ENCODE measurements around the gene FOCAD.

FOCAD gene

GRCh38 chr9:20689833-20690232 lies 5.8 kb downstream of the FOCAD start:
- no peak overlapping the region for H3K9ac ChIP-seq
- no peak overlapping the region for H3K4me2 ChIP-seq (ENCODE audit: low read length)
- no peaks in the 10 kb centered on the region for H3K9me3 ChIP-seq (ENCODE audit: control insufficient read depth, low read length)
- no peaks in the 10 kb centered on the region for H3K27me3 ChIP-seq (ENCODE audit: control insufficient read depth, insufficient read depth, low read length)
- no peak overlapping the region for H3K27ac ChIP-seq
- no peak for TF ChIP-seq CTCF (IDR thresholded peaks at IDR 0.05)
- no peaks in the 10 kb centered on the region for H3K4me1 ChIP-seq
- no peak overlapping the region for H2AFZ ChIP-seq
- no peak overlapping the region for H3K4me3 ChIP-seq (ENCODE audit: low read depth, low read length)
- peaks cover 6% of the 10 kb centered on the region for H3K79me2 ChIP-seq
- H3K36me3 ChIP-seq (ENCODE audit: control insufficient read depth, insufficient read depth, low read length): no peaks in the 10 kb centered on the region

- Histone ChIP-seq H3K36me3 (ENCODE audit: control insufficient read depth, insufficient read depth, low read length) (no peaks in the 10 kb centered on the region), H3K4me2 (ENCODE audit: low read length) (no peak overlapping the region), H3K9ac (no peak overlapping the region), H3K4me3 (ENCODE audit: low read depth, low read length) (no peak overlapping the region), H2AFZ (no peak overlapping the region), H3K27me3 (ENCODE audit: control insufficient read depth, insufficient read depth, low read length) (no peaks in the 10 kb centered on the region), H3K4me1 (no peaks in the 10 kb centered on the region), H3K9me3 (ENCODE audit: control insufficient read depth, low read length) (no peaks in the 10 kb centered on the region), H3K79me2 (peaks cover 2% of the 10 kb centered on the region), H3K27ac (no peak overlapping the region)
- no peak for TF ChIP-seq CTCF (IDR thresholded peaks at IDR 0.05)
These were observed 8.5 kb downstream of the FOCAD start for GRCh38 chr9:20692554-20692953.

GRCh38 chr9:20693068-20693467 lies 9.0 kb downstream of the FOCAD start:
- Histone ChIP-seq H3K4me3 (ENCODE audit: low read depth, low read length) (no peak overlapping the region), H3K4me1 (no peaks in the 10 kb centered on the region), H2AFZ (no peak overlapping the region), H3K27me3 (ENCODE audit: control insufficient read depth, insufficient read depth, low read length) (no peaks in the 10 kb centered on the region), H3K36me3 (ENCODE audit: control insufficient read depth, insufficient read depth, low read length) (no peaks in the 10 kb centered on the region), H3K9ac (no peak overlapping the region), H3K79me2 (peaks cover 2% of the 10 kb centered on the region), H3K27ac (no peak overlapping the region), H3K9me3 (ENCODE audit: control insufficient read depth, low read length) (no peaks in the 10 kb centered on the region), H3K4me2 (ENCODE audit: low read length) (no peak overlapping the region)
- no peak for TF ChIP-seq CTCF (IDR thresholded peaks at IDR 0.05)

- no peak for TF ChIP-seq CTCF (IDR thresholded peaks at IDR 0.05)
- Histone ChIP-seq H3K36me3 (ENCODE audit: control insufficient read depth, insufficient read depth, low read length) (no peaks in the 10 kb centered on the region), H3K4me1 (no peaks in the 10 kb centered on the region)
These were observed 10.2 kb downstream of the FOCAD start for GRCh38 chr9:20694248-20694647.

GRCh38 chr9:20697021-20697719 lies 13.1 kb downstream of the FOCAD start:
- Histone ChIP-seq H3K4me3 (ENCODE audit: low read depth, low read length) (no peak overlapping the region), H2AFZ (no peak overlapping the region), H3K27ac (no peak overlapping the region), H3K4me2 (ENCODE audit: low read length) (no peak overlapping the region), H3K79me2 (no peaks in the 10 kb centered on the region), H3K9me3 (ENCODE audit: control insufficient read depth, low read length) (no peaks in the 10 kb centered on the region), H3K4me1 (no peaks in the 10 kb centered on the region), H3K27me3 (ENCODE audit: control insufficient read depth, insufficient read depth, low read length) (no peaks in the 10 kb centered on the region), H3K36me3 (ENCODE audit: control insufficient read depth, insufficient read depth, low read length) (no peaks in the 10 kb centered on the region), H3K9ac (no peak overlapping the region)
- no peak for TF ChIP-seq CTCF (IDR thresholded peaks at IDR 0.05)

More at GRCh38 chr9:20694248-20694647, 10.2 kb downstream of the FOCAD start:
- H2AFZ ChIP-seq: no peak overlapping the region
- H3K79me2 ChIP-seq: no peaks in the 10 kb centered on the region
- no peak overlapping the region for H3K4me2 ChIP-seq (ENCODE audit: low read length)
- H3K9ac ChIP-seq: no peak overlapping the region
- no peaks in the 10 kb centered on the region for H3K27me3 ChIP-seq (ENCODE audit: control insufficient read depth, insufficient read depth, low read length)
- H3K9me3 ChIP-seq (ENCODE audit: control insufficient read depth, low read length): no peaks in the 10 kb centered on the region
- no peak overlapping the region for H3K4me3 ChIP-seq (ENCODE audit: low read depth, low read length)
- H3K27ac ChIP-seq: no peak overlapping the region
